Prostate gland (tissue), 2 donors: ENCODE measurements around the gene PEAK1.

Source experiments
- CTCF ChIP-seq, 4 experiments: fragments of 200-600 bp in 2 of 4; fragments of 450-650 bp in 2 of 4; sonication (generic) in 2 of 4; IDR thresholded peaks; 1 replicate in 3 of 4; 2 replicates in 1 of 4; pipeline ENCODE4 v1.5.1; 2016 to 2019; ENCODE audit warnings: antibody characterized with exemption in 4 of 4, mild to moderate bottlenecking in 2 of 4, moderate library complexity in 2 of 4
- POLR2A ChIP-seq: fragments of 450-650 bp; IDR thresholded peaks from one replicate; pipeline ENCODE4 v1.6.1; 2016; ENCODE audit warnings: antibody characterized with exemption, mild to moderate bottlenecking

GRCh38 chr15:77311618-77312398, 108.1 kb downstream of the PEAK1 start:
- no peak for TF ChIP-seq CTCF (IDR thresholded peaks at IDR 0.05)
- no peak for TF ChIP-seq POLR2A
